ENCODE results near the gene SNAPIN.

GRCh38 chr1:153679337-153680119 is 21.0 kb downstream of the SNAPIN start:
- TF ChIP-seq, protein P1, sequence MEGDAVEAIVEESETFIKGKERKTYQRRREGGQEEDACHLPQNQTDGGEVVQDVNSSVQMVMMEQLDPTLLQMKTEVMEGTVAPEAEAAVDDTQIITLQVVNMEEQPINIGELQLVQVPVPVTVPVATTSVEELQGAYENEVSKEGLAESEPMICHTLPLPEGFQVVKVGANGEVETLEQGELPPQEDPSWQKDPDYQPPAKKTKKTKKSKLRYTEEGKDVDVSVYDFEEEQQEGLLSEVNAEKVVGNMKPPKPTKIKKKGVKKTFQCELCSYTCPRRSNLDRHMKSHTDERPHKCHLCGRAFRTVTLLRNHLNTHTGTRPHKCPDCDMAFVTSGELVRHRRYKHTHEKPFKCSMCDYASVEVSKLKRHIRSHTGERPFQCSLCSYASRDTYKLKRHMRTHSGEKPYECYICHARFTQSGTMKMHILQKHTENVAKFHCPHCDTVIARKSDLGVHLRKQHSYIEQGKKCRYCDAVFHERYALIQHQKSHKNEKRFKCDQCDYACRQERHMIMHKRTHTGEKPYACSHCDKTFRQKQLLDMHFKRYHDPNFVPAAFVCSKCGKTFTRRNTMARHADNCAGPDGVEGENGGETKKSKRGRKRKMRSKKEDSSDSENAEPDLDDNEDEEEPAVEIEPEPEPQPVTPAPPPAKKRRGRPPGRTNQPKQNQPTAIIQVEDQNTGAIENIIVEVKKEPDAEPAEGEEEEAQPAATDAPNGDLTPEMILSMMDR (IDR thresholded peaks at IDR 0.05) = no peak
- no peak for TF ChIP-seq POLR2A (IDR thresholded peaks at IDR 0.05)

All from right lobe of liver (tissue), 4 donors.